C1 segment of cervical spinal cord (tissue), 14 donors: ENCODE results near the gene PTH2R.

Experiments
- DNase-seq, 14 donors: peaks; one replicate each; lab custom pipeline; 2025; lab: John Stamatoyannopoulos, UW

The PTH2R gene

DNA sequence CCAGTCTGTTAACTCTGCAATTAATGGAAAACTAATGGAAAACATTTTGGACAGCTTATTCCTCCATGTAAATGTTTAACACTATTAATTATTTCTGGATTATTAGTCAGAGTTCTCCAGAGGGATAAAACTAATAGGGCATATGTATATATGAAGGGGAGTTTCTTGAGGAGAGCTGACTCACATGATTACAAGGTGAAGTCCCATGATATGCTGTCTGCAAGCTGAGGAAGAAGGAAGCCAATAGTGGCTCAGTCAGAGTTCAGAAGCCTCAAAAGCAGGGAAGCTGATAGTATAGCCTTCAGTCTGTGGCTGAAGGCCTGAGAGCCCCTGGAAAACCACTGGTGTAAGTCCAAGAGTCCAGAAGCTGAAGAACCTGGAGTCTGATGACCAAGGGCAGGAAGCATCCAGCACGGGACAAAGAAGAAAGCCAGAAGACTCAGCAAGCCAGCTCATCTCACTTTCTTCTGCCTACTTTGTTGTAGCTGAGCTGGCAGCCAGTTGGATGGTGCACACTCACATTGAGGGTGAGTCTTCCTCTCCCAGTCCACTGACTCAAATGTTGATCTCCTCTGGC is 136.0 kb downstream of the PTH2R start:
- no peak for DNase-seq
